NK-92 (cell line): ENCODE measurements around the gene TWSG1.
"Not testable (repeated sequence)": the region's sequence is repeated elsewhere in the genome, so short reads cannot be mapped to it uniquely, and the experiment has no call there.

ENCODE experiments used
- DNase-seq: peaks from one replicate; lab custom pipeline; 2025; ENCODE audit not compliant: unreplicated experiment; lab: John Stamatoyannopoulos, UW

TWSG1 gene

GRCh38 chr18:9334973-9335696, 562 bp downstream of the TWSG1 start:
- DNase-seq, result no peak

DNA sequence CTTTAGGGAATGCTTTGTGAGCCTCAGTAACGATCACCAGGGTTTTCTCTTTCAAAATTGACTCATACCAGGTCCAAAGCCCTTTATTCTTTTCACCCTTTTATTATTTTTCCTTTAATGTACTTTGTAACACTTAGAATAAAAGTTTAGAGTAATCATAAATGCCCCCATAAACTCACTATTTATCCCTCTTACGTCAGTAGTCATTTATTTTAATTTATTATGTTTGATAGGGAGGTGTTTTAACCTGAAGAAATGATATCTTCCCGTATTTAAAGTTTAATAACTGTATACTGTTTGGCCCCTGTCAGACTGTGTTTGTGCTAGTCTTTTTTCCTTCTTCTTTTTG, 1.1 kb downstream of the TWSG1 start:
- DNase-seq, result no peak

DNA sequence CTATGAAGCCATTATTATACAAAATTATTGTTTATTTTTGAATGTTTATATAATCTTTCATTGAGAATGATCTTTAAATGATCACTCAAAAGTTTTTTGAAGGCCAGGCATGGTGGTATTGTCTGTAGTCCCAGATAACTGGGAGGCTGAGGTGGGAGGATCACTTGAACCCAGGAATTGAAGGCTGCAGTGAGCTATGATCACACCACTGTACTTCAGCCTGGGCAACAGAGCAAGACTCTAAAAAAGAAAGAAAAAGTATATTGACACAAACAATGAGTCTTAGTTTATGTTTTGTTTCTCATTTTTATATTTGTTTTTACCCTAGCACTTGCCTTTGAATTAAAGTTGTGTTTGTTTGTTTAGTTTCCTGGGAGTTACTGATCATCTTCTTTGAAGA, 2.3 kb downstream of the TWSG1 start:
- no peak for DNase-seq

- no peak for DNase-seq
Measured at GRCh38 chr18:9337873-9338272, 3.3 kb downstream of the TWSG1 start.

- no peak for DNase-seq
Measured at GRCh38 chr18:9340472-9340871, 5.9 kb downstream of the TWSG1 start.

- DNase-seq, result no peak
Measured at GRCh38 chr18:9343577-9343976, 9.0 kb downstream of the TWSG1 start.

GRCh38 chr18:9346775-9347174, 12.2 kb downstream of the TWSG1 start:
- DNase-seq, result no peak

- DNase-seq, result no peak
Measured at GRCh38 chr18:9348079-9348671, 13.6 kb downstream of the TWSG1 start.

GRCh38 chr18:9348766-9349165, 14.2 kb downstream of the TWSG1 start:
- DNase-seq, result no peak

GRCh38 chr18:9353596-9353995, 19.0 kb downstream of the TWSG1 start:
- DNase-seq, result no peak

DNA sequence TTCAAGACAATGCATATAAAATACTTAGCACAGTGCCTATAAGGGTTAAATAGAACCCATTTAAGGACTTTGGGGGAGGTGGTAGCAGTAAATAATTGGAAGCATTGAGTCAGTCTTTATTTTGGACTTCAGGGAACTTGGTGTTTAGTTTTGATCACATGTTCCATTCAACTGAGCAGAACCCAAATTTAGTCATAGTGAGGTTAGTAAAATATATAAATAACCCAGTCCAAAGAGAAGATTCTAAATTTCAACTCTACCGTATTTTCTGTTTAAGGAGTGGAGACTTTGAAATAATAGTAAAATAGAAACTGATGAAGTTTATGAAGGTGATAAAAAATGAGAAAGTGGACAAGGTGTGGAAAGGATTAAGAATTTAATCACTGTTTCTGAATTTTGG, 19.7 kb downstream of the TWSG1 start:
- DNase-seq, result no peak

GRCh38 chr18:9356976-9357375, 22.4 kb downstream of the TWSG1 start:
- DNase-seq, result no peak

GRCh38 chr18:9359796-9360195, 25.2 kb downstream of the TWSG1 start:
- no peak for DNase-seq

GRCh38 chr18:9361191-9361590, 26.6 kb downstream of the TWSG1 start:
- DNase-seq, result no peak

DNA sequence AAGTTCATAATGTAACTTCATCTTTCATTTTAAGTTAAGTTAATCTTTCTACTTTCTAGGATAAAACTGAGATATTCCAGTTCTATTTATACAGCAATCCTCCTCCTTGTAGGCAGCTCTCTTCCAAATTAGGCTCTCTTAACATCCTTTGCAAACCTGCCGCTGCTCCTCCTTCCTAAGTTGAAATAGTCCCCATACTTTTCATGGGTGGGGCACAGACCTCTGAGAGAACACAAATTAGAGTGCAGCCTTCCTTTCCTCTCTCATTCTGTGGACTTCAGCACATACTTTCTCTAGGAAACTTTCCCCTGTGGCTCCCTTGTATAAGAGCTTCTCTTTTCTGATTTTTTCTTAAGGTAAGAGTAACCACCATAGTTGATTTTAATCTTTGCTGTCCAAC, 28.3 kb downstream of the TWSG1 start:
- no peak for DNase-seq

- DNase-seq, result no peak
Measured at GRCh38 chr18:9364242-9364641, 29.7 kb downstream of the TWSG1 start.

DNA sequence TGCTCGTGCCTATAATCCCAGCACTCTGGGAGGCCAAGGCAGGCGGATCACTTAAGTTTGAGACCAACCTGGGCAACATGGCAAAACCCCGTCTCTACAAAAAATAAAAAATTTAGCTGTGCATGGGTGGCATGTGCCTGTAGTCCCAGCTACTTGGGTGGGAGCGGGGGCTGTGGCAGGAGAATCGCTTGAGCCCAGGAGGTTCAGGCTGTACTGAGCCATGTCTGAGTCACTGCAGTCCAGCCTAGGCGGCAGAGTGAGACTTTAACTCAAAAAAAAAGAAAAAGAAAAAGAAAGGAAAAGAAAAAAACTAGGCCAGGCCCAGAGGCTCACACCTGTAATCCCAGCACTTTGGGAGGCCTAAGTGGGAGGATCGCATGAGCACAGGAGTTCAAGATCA, 30.8 kb downstream of the TWSG1 start:
- DNase-seq, result no peak

- DNase-seq, result no peak
Measured at GRCh38 chr18:9366126-9366714, 31.6 kb downstream of the TWSG1 start.

DNA sequence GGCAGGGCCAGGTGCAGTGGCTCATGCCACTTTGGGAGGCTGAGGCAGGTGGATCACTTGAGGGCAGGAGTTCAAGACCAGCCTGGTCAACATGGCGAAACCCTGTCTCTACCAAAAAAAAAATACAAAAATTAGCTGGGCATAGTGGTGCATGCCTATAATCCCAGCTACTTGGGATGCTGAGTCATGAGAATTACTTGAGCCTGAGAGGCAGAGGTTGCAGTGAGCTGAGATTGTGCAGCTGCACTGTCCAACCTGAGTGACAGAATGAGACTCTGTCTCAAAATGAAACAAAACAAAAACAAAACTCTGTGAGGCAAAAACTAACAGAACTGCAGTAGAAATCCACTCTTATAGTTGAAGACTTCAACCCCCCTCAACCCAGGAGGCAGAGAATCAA, 38.7 kb downstream of the TWSG1 start:
- not testable (repeated sequence) for DNase-seq

DNA sequence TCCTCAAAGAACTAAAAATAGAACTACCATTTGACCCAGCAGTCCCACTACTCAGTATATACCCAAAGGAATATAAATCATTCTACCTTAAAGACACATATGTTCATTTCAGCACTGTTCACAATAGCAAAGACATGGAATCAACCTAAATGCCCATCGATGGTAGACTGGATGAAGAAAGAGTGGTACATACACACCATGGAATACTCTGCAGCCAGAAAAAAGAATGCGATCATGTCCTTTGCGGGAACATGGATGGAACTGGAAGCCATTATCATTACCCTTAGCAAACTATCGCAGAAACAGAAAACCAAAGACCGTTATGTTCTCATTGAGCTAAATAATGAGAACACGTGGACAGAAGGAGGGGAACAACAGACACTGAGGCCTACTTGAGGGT, 44.5 kb downstream of the TWSG1 start:
- DNase-seq, result no peak

GRCh38 chr18:9380101-9380500, 45.5 kb downstream of the TWSG1 start:
- DNase-seq, result no peak

DNA sequence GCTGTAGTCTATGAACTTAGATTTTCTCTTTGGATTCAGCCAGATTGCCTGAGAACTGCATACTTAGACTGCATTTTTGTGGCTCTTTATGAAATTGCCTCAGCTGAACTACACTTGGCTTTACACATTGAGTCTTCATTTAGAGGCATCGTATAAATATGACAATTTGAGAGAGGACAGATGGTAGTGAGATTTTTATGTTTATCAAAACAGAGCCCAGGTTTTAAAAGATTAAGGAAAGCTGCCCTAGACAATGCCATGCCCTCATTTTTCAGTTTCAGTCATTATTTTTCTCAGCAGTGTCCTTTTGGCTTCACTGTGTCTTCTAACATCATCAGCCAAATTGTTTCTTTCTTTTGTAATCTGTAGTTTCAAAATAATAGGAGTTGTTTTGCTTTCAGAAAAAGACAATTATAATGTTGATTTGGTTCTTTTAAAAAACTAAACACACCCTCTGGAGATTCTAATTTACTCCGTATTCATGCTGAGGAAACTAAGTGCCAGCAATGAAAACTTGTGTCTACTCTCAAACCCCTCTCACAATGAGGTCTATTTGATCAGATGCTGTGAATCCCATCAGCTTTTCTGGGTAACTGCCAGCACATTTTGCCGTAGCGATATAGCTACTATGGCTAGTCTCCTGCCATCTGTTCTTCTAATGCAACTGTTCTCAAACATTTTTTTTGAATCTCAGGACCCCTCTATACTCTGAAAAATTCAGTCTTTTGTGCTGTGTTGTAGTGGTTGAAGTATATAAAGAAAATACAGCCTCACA, 46.2 kb downstream of the TWSG1 start:
- DNase-seq, result no peak
